ENCODE measurements around the gene OR6P1. TPM values are rescaled to one million over a fixed set of nuclear protein-coding genes. Genes with fewer than 3 reads are reported as not detected.

OR6P1 gene, protein sequence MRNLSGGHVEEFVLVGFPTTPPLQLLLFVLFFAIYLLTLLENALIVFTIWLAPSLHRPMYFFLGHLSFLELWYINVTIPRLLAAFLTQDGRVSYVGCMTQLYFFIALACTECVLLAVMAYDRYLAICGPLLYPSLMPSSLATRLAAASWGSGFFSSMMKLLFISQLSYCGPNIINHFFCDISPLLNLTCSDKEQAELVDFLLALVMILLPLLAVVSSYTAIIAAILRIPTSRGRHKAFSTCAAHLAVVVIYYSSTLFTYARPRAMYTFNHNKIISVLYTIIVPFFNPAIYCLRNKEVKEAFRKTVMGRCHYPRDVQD
- total RNA-seq: not detected in 2 replicates

GRCh38 chr1:158570480-158570879, at the start of gene OR6P1:
Gene OR6P1 (minus strand): TSS chr1:158570580. CDS start chr1:158563604, 6,976 bp downstream.
- DNase-seq (ENCODE audit: low read depth in 2 of 2): no peak

- DNase-seq (ENCODE audit: low read depth in 2 of 2): no peak
Measured at GRCh38 chr1:158613764-158614163, 43.4 kb upstream of the OR6P1 start.

- no peak for DNase-seq (ENCODE audit: low read depth in 2 of 2)
Measured at GRCh38 chr1:158611916-158612315, 41.5 kb upstream of the OR6P1 start.

DNA sequence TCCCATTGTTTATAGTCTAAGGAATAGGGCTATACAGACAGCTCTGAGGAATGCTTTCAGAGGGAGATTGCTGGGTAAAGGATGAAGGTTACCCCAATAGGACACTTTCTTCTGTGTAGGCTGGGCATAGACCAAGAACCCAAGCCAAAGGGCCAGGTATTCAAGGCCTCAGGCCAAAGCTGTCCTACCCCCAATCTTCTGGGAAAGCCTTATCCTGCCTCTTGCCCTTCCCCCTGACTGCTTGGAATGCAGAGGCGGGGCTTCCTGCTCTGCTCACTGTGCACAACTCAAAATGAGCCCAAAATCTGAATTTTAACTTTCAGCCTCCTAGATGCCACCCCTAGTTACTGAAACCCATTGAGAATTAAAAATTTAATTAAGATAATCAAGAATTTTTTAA, 36.9 kb upstream of the OR6P1 start:
- no peak for DNase-seq (ENCODE audit: low read depth in 2 of 2)

GRCh38 chr1:158604968-158605367, 34.6 kb upstream of the OR6P1 start, which contains the start of gene OR10Z1:
Gene OR10Z1 (plus strand): TSS chr1:158605268. CDS start chr1:158606439, 1,171 bp downstream.
- no peak for DNase-seq (ENCODE audit: low read depth in 2 of 2)

DNA sequence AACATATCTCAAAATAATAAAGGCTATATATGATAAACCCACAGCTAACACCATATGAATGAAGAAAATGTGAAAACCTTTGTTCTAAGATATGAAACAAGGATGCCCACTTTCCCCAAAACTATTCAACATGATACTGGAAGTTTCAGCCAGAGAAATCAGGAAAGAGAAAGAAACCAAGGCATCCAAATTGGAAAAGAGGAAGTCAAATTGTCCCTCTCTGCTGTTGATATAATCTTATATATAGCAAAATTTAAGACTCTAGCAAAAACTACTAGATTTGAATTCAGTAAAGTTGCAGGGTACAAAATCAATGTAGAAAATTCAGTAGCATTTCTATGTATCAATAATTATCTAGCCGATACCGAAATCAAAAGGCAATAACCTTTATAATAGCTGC, 30.4 kb upstream of the OR6P1 start:
- no peak for DNase-seq (ENCODE audit: low read depth in 2 of 2)

GRCh38 chr1:158586942-158587341, 16.6 kb upstream of the OR6P1 start:
- no peak for DNase-seq (ENCODE audit: low read depth in 2 of 2)

DNA sequence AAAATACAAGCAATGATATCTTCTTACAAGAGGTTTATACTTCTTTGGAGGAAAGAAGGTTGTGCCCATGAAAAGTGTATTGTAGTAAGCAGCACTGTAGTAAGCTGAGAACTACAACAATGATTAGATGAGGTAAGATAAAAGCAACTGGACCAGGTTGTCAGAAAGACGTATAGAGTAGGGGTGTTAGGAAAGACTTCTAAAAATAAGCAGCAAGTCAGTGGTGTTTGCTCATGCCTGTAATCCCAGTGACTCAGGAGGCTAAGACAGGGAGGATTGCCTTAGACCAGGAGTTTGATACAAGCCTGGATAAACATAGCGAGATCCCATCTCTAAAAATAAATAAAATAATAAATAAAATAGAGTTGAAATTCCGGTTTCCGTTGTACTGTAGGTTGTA, 13.6 kb upstream of the OR6P1 start:
- DNase-seq (ENCODE audit: low read depth in 2 of 2): no peak

DNA sequence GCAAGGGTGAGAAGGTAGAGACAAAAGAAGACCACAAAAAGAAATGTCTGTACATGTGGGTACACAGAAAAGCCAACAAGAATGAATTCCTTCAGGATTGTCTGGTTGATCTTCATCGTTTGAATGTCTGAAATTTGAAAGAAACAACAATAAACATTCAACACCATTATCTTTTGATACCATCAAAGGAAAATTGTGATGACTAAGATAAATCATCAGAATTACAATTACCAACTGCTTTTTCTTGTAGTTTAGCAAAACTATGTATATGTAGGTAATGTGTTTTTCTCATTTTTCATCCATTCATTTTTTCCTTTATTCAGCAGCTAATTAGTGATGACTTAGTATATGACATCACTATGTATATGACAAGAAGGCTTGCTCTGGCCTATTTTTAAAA, 9.4 kb upstream of the OR6P1 start, which contains the start of gene OR10X1:
OR10X1 (minus strand) TSS at position 167 of the 400 bp plus-strand sequence; CDS start at position 167, 0 bp downstream.
- no peak for DNase-seq (ENCODE audit: low read depth in 2 of 2)

- DNase-seq (ENCODE audit: low read depth in 2 of 2): no peak
Measured at GRCh38 chr1:158577561-158577960, 7.2 kb upstream of the OR6P1 start.

GRCh38 chr1:158572226-158572625, 1.8 kb upstream of the OR6P1 start:
- DNase-seq (ENCODE audit: low read depth in 2 of 2): no peak

- DNase-seq (ENCODE audit: low read depth in 2 of 2): no peak
Measured at GRCh38 chr1:158564608-158565007, 5.8 kb downstream of the OR6P1 start.

DNA sequence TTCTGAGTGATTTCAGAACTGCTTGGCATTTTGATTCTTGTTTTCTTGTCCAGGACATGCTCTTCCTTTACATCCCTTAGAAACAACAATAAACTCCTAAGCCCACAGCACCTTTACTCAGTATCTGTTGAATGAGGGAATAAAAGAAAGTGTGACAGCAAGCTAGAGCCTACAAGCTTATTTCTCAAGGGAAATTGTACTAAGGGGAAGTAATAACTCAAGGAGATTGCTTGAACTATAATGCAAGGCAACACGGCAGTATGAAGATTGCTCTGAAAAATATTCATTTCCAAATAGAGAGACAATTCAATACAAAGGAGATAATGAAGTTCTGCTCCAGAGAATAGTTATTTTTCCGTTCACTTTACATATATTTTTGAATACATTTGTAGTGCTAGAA, 6.5 kb downstream of the OR6P1 start:
- no peak for DNase-seq (ENCODE audit: low read depth in 2 of 2)

DNA sequence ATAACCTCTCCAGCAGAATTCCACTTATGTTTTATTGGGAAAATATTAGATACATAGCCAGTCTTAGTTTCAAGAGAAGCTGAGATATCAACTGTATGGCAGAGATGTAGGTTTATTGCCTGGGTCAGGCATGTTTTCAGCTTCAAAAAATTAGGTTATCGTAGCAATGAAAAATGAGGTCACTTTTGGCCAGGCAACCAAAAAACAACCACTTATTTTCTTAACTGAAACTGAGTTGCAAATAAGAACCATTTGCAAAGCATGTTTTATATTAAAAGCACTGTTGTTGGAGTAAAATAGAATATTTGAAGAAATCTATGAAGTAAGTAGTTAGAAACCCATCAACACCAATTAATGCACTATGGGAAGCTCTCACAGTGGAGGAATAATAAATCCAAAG, 10.7 kb downstream of the OR6P1 start:
- DNase-seq (ENCODE audit: low read depth in 2 of 2): no peak

DNA sequence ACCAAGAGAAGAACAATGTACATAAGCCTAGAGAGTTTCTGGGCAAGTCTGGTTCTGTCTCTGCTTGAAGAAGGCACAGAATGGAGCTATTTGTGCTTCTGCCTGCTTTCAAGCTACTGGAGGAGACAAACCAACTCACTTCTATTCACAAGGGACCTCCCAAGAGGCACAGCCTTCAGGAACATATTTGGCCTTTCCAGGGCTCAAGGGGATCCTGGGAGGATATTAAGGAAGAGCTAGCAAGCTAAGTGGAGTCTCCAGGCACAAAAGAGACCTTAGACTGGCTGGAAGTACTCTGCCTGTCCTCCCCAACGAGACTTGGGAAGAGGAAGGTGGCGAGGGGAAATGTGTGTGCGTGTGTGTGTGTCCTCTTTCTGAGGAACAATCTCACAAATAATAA, 16.0 kb downstream of the OR6P1 start, which contains the start of gene OR6Y1:
OR6Y1 (minus strand) TSS at position 54 of the 400 bp plus-strand sequence. CDS start 6,300 bp downstream, outside the sequence.
- DNase-seq (ENCODE audit: low read depth in 2 of 2): no peak

DNA sequence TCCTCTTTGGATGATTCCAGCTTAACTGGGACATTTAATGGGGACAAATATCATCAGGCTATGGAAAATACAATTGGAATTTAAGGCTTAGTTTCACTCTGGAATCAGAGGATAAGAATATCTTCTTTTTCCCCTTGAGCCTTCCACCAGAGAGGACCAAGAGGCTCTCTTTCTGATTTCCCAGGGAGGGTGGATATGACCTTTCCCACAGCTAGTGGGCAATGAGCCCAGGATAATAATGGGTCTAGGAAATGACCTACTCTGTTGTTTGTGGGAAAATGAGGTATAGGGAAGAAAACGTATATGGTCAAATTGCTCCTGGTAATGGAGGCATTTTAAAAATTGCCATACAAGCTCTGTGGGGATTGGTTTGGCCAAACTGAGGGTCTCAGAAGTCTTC, 18.1 kb downstream of the OR6P1 start:
- DNase-seq (ENCODE audit: low read depth in 2 of 2): peak in 1 of 2 donors; percentile 60

DNA sequence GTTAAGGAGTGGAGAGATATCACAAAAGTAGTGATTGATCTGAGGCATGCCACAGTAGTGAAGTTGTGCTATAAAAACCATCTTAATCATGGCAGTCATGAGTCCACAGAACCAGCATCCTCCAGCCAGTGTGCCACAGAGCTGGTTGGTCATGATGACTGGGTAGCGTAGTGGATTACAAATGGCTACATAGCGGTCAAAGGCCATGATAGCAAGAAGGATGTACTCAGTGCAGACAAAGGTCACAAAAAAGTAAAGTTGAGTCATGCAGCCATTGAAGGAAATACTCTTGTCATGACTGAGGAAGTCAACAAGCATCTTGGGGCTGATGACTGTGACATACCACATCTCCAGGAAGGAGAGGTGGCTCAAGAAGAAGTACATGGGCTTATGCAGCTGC, 22.8 kb downstream of the OR6P1 start:
- no peak for DNase-seq (ENCODE audit: low read depth in 2 of 2)

DNA sequence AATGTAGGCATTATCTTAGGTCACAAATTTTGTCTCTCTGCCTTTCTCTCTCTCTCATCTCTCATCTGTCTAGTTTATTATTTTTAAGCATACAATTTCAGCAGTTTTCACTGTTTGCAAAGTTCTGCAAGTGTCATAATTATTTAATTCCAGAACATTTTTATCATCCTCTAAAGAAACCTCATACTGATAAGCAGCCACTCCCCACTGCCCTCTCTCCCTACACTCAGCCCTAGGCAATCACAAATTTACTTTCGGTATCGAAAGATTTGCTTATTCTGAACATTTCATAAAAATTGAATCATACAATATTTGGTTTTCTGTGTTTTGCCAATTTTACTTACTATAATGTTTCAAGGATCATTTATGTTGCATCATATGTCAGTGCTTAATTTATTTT, 32.8 kb downstream of the OR6P1 start:
- DNase-seq (ENCODE audit: low read depth in 2 of 2): no peak

DNA sequence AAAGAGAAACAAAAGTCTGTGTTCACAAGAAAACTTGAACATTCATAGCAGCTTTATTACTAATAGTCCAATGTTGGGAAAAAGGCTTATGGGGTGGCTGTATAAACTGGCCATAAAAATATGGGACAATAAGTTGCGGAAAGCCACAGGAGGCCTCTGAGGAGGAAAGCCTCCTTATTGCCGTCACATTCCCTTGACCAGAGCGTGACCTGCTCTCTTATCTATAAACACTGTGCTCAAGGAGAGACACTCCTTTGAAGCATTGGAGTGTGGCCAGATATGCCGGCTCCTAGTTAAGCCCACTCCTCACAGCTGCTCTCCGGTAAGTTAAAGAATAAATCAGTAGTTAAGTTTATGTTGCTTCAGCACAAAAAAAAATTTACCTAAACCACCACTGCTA, 35.9 kb downstream of the OR6P1 start:
- no peak for DNase-seq (ENCODE audit: low read depth in 2 of 2)

DNA sequence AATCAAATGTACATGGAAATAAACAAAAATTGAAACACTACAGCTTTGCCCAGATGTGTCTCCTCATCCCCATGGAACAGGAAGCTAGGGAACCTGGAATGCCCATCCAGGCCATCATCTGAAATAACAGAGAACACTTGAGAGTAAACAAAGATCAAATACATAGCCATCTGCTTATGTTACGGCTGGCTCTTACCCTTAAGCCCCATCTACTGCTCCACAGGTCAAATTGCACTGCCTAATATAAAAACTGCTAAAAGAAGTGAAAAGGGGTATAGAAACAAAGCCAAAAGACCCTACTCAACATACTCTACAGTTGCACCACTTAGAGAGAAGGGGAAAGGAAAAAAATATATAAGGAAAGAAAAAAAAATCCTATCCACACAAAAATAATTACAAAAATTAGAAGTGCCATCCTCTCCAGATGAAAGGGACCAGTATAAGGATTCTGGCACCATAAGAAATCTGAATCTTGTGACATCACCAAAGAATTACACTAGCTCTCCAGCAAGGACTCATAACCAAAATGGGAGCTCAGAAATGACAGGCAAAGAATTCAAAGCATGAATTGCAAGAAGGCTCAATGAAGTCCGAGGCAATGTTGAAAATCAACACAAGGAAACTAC, 43.1 kb downstream of the OR6P1 start:
- DNase-seq (ENCODE audit: low read depth in 2 of 2): peak; percentile 36 to 47

DNA sequence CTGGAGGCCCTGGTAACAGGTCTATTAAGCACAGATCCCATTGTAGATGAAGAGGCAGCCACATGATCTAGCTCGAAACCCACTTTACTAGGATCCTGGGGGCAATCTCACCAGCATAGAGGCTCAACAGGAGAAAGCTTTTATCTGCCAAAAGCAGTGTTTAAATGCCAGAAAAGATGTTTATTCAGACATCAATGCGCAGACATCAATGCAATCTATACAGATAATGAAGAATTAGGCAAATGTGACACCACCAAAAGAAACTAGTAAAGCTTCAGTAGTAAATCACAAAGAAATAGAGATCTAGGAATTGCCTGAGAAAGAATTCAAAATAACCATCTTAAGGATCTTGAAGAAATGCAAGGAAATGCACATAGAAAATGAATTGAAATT, 48.7 kb downstream of the OR6P1 start:
- DNase-seq (ENCODE audit: low read depth in 2 of 2): no peak

DNA sequence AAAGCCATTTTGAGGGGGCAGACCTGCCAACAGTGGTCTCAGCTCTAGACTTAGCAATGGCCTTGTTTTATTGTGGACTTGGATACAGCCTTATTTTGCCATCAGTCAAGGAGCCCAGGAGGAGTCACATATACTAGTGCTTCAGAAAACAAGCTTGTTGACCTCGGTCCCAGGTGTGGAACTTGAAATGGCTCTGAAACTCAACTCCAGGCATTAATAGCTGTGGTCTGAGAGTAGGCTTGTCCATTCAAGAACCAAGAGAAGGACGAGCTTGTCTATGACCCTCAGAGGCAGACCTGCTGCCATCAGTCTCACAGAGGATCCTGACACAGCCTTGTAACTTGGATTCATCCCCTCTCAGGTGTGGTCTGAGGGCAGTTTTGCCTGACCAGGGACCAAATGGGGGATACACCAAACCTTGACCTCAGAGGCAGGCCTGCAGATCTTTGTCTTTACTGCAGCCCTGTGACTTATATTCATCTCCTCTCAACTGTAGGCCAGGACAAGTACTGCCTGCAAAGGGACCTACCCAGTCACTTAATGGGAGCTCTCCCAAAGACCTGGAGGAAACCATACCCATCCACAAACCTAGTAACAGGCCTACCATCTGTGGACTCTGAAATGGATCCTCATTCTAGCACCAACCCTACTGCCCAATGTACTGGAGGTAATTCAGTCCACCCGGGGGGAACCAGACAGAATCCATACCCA, 49.3 kb downstream of the OR6P1 start:
- DNase-seq (ENCODE audit: low read depth in 2 of 2): no peak

Measured in lung microvascular endothelial cell (primary cell).